Osteoblast (primary cell): Measurements from ENCODE around the gene EXOSC10. TPM values are rescaled to one million over a fixed set of nuclear protein-coding genes. Genes with fewer than 3 reads are reported as not detected.
"Not testable (repeated sequence)": the region's sequence is repeated elsewhere in the genome, so short reads cannot be mapped to it uniquely, and the experiment has no call there.

Source experiments
- DNase-seq: peaks from one replicate; pipeline ENCODE4 v3.0.0; 2011; ENCODE audit warnings: low spot score, mixed read lengths; ENCODE audit not compliant: insufficient read length; ENCODE audit errors: missing footprints
- H2AFZ ChIP-seq: 2 replicates; pipeline ENCODE4 v1.6.0; 2011; ENCODE audit warnings: mild to moderate bottlenecking, low read length
- H3K27ac ChIP-seq: 2 replicates; pipeline ENCODE4 v1.5.1; 2011; ENCODE audit warnings: mild to moderate bottlenecking, low read depth, low read length, moderate library complexity
- H3K27me3 ChIP-seq: 2 replicates; pipeline ENCODE4 v1.6.0; 2012; ENCODE audit warnings: mild to moderate bottlenecking, control low read depth, inconsistent platforms, low read length, moderate library complexity; ENCODE audit not compliant: insufficient read depth
- H3K36me3 ChIP-seq: 2 replicates; pipeline ENCODE4 v1.5.1; 2011; ENCODE audit warnings: mild to moderate bottlenecking, low read length, control low read depth, moderate library complexity; ENCODE audit not compliant: insufficient read depth
- H3K4me1 ChIP-seq: 2 replicates; pipeline ENCODE4 v1.5.1; 2011; ENCODE audit warnings: mild to moderate bottlenecking, low read length, control low read depth, moderate library complexity; ENCODE audit not compliant: insufficient read depth
- H3K4me2 ChIP-seq: 2 replicates; pipeline ENCODE4 v1.6.0; 2011; ENCODE audit warnings: mild to moderate bottlenecking, low read length; ENCODE audit not compliant: insufficient read depth
- H3K4me3 ChIP-seq: fragments of 200-600 bp; sonication (generic); 3 replicates; pipeline ENCODE4 v1.5.1; 2012; ENCODE audit warnings: mild to moderate bottlenecking, low read length, inconsistent platforms; ENCODE audit not compliant: insufficient read depth
- H3K79me2 ChIP-seq: 2 replicates; pipeline ENCODE4 v1.6.0; 2012; ENCODE audit warnings: mild to moderate bottlenecking, low read length, control low read depth, inconsistent platforms; ENCODE audit not compliant: insufficient read depth
- H3K9me3 ChIP-seq: 2 replicates; pipeline ENCODE4 v1.5.1; 2011; ENCODE audit warnings: low read depth, low read length, control low read depth
- H4K20me1 ChIP-seq: 2 replicates; pipeline ENCODE4 v1.6.0; 2012; ENCODE audit warnings: mild to moderate bottlenecking, low read length, control low read depth; ENCODE audit not compliant: insufficient read depth
- total RNA-seq: library from RNA; depleted of rRNA; stranded (reverse); fragments of >200 nt; gene quantifications from 2 replicates; pipeline ENCODE4 v1.2.3, GENCODE V29; 2012
- TF ChIP-seq, protein P1 (sequence below): IDR thresholded peaks from 2 replicates; pipeline ENCODE4 v1.5.1; 2011; ENCODE audit warnings: mild to moderate bottlenecking, low read depth, low read length, moderate library complexity; ENCODE audit errors: extremely low read depth

Gene EXOSC10
- total RNA-seq, 1 donor, result 43.4 TPM

- Histone ChIP-seq H3K9me3 (no peaks in the 10 kb centered on the region), H2AFZ (no peak overlapping the region), H3K4me1 (peaks cover 3% of the 10 kb centered on the region), H3K4me2 (no peak overlapping the region), H3K36me3 (peaks cover 27% of the 10 kb centered on the region), H4K20me1 (peaks cover 9% of the 10 kb centered on the region), H3K4me3 (no peak overlapping the region), H3K27ac (no peak overlapping the region), H3K27me3 (no peaks in the 10 kb centered on the region), H3K79me2 (peaks cover 7% of the 10 kb centered on the region)
- TF ChIP-seq, protein P1, sequence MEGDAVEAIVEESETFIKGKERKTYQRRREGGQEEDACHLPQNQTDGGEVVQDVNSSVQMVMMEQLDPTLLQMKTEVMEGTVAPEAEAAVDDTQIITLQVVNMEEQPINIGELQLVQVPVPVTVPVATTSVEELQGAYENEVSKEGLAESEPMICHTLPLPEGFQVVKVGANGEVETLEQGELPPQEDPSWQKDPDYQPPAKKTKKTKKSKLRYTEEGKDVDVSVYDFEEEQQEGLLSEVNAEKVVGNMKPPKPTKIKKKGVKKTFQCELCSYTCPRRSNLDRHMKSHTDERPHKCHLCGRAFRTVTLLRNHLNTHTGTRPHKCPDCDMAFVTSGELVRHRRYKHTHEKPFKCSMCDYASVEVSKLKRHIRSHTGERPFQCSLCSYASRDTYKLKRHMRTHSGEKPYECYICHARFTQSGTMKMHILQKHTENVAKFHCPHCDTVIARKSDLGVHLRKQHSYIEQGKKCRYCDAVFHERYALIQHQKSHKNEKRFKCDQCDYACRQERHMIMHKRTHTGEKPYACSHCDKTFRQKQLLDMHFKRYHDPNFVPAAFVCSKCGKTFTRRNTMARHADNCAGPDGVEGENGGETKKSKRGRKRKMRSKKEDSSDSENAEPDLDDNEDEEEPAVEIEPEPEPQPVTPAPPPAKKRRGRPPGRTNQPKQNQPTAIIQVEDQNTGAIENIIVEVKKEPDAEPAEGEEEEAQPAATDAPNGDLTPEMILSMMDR, result no peak
- peak; percentile 96 for DNase-seq
Observed at GRCh38 chr1:11053758-11054137, 45.9 kb downstream of the EXOSC10 start.

DNA sequence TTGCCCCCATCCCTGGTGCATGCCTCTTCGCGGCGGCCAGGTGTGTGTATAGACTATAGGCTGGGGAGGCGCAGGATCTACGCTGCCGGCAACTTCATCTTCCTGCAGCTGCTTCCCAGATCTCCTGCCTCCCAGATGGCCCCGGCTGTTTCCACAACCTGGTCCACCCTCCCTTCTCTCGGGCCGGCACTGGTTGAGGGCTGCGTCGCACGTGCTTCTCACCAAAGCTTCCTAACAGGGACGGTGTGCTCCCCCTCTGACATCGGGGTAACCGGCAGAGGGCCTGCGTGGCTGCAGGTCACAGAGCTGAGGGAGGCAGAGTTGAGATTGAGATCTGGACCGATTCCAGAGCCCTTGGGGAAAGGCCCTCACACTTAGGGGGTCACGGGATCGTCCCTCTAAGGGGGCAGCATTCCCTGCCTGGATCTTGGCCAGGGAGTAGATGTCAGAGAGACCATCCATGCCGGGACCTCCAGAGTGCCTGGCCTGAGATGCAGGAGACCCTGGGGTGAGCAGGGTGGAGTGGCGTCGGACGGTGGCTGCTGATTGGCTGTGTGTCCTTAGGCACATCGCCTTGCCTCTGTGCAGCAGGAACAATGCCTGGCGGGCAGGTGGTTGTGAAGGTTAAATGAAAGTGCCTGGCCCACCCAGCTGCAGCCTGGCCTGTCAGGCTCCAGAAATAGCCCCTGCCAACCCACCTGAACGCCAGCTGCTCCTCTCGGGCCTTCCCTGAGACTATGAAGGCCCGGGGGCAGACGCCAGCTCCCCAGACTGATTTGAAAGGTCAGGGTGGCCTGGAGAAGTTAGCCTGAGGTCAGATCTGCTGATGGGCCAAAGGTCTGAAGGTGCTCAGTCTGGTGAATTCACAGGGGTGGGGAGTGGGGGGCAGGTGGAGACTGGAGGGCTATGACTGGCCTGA lies 46.6 kb downstream of the EXOSC10 start:
- Histone ChIP-seq H3K79me2 (peaks cover 3% of the 10 kb centered on the region), H3K27ac (no peak overlapping the region), H2AFZ (no peak overlapping the region), H3K27me3 (no peaks in the 10 kb centered on the region), H3K4me3 (no peak overlapping the region), H3K36me3 (peaks cover 26% of the 10 kb centered on the region), H4K20me1 (peaks cover 9% of the 10 kb centered on the region), H3K4me2 (no peak overlapping the region), H3K9me3 (no peaks in the 10 kb centered on the region), H3K4me1 (no peaks in the 10 kb centered on the region)
- peak; percentile 87 for DNase-seq
- TF ChIP-seq, protein P1, result no peak

GRCh38 chr1:11051781-11052511 lies 47.7 kb downstream of the EXOSC10 start:
- no peaks in the 10 kb centered on the region for H3K27me3 ChIP-seq
- H3K4me2 ChIP-seq, result no peak overlapping the region
- no peak overlapping the region for H3K4me3 ChIP-seq
- peaks cover 16% of the 10 kb centered on the region for H3K36me3 ChIP-seq
- no peaks in the 10 kb centered on the region for H3K4me1 ChIP-seq
- no peak overlapping the region for H2AFZ ChIP-seq
- no peaks in the 10 kb centered on the region for H3K9me3 ChIP-seq
- DNase-seq, result no peak
- peaks cover 9% of the 10 kb centered on the region for H4K20me1 ChIP-seq
- no peaks in the 10 kb centered on the region for H3K79me2 ChIP-seq
- TF ChIP-seq, protein P1, result no peak
- H3K27ac ChIP-seq, result no peak overlapping the region

- H4K20me1 ChIP-seq, H3K79me2 ChIP-seq, DNase-seq, H3K27me3 ChIP-seq, H3K4me2 ChIP-seq, H3K4me1 ChIP-seq, H2AFZ ChIP-seq, H3K4me3 ChIP-seq, H3K27ac ChIP-seq, H3K36me3 ChIP-seq, H3K9me3 ChIP-seq: not testable (repeated sequence)
Observed at GRCh38 chr1:11051121-11051520, 48.5 kb downstream of the EXOSC10 start.
